K562 (cell line): Measurements from ENCODE around the gene MAP3K19. TPM values are rescaled to one million over a fixed set of nuclear protein-coding genes. Genes with fewer than 3 reads are reported as not detected.

Experiments
- polyA plus RNA-seq, 8 experiments: library from polyadenylated mRNA; depleted of rRNA in 4 of 8; stranded (reverse) in 5 of 8; unstranded in 3 of 8; fragments of >200 nt; fragmentation: Nextera tagmentation in 2 of 8; fragmentation: Illumina TruSeq in 1 of 8; extraction: Ambion mirVana in 2 of 8; extraction: Trizol in 1 of 8; gene quantifications; 2 replicates each; pipeline versions ENCODE4 v1.2.1 to v1.2.3, GENCODE V29; 2011 to 2014; ENCODE audit warnings: inconsistent platforms in 1 of 8, missing spikeins in 1 of 8
- total RNA-seq, 7 experiments: library from RNA; depleted of rRNA in 6 of 7; stranded (reverse); fragments of >200 nt in 6 of 7; fragmentation: Illumina TruSeq in 2 of 7; extraction: Trizol in 2 of 7; gene quantifications; 2 replicates each; pipeline versions ENCODE4 v1.2.1 to v1.2.3, GENCODE V29; 2011 to 2021; ENCODE audit warnings: low replicate concordance in 1 of 7
- TF ChIP-seq, protein P1 (sequence below): fragments of 200-600 bp; sonication (generic); IDR thresholded peaks from one replicate; pipeline ENCODE4 v1.6.1; 2012; ENCODE audit warnings: mild to moderate bottlenecking, low read depth, low read length, inconsistent platforms

MAP3K19 gene
- total and polyA plus RNA-seq, 9 of the 15 experiments (the other 6 are each of a cell fraction or from before 2014, with no cell fraction given), result 0.29 TPM; not detected in 8

- TF ChIP-seq, protein P1, sequence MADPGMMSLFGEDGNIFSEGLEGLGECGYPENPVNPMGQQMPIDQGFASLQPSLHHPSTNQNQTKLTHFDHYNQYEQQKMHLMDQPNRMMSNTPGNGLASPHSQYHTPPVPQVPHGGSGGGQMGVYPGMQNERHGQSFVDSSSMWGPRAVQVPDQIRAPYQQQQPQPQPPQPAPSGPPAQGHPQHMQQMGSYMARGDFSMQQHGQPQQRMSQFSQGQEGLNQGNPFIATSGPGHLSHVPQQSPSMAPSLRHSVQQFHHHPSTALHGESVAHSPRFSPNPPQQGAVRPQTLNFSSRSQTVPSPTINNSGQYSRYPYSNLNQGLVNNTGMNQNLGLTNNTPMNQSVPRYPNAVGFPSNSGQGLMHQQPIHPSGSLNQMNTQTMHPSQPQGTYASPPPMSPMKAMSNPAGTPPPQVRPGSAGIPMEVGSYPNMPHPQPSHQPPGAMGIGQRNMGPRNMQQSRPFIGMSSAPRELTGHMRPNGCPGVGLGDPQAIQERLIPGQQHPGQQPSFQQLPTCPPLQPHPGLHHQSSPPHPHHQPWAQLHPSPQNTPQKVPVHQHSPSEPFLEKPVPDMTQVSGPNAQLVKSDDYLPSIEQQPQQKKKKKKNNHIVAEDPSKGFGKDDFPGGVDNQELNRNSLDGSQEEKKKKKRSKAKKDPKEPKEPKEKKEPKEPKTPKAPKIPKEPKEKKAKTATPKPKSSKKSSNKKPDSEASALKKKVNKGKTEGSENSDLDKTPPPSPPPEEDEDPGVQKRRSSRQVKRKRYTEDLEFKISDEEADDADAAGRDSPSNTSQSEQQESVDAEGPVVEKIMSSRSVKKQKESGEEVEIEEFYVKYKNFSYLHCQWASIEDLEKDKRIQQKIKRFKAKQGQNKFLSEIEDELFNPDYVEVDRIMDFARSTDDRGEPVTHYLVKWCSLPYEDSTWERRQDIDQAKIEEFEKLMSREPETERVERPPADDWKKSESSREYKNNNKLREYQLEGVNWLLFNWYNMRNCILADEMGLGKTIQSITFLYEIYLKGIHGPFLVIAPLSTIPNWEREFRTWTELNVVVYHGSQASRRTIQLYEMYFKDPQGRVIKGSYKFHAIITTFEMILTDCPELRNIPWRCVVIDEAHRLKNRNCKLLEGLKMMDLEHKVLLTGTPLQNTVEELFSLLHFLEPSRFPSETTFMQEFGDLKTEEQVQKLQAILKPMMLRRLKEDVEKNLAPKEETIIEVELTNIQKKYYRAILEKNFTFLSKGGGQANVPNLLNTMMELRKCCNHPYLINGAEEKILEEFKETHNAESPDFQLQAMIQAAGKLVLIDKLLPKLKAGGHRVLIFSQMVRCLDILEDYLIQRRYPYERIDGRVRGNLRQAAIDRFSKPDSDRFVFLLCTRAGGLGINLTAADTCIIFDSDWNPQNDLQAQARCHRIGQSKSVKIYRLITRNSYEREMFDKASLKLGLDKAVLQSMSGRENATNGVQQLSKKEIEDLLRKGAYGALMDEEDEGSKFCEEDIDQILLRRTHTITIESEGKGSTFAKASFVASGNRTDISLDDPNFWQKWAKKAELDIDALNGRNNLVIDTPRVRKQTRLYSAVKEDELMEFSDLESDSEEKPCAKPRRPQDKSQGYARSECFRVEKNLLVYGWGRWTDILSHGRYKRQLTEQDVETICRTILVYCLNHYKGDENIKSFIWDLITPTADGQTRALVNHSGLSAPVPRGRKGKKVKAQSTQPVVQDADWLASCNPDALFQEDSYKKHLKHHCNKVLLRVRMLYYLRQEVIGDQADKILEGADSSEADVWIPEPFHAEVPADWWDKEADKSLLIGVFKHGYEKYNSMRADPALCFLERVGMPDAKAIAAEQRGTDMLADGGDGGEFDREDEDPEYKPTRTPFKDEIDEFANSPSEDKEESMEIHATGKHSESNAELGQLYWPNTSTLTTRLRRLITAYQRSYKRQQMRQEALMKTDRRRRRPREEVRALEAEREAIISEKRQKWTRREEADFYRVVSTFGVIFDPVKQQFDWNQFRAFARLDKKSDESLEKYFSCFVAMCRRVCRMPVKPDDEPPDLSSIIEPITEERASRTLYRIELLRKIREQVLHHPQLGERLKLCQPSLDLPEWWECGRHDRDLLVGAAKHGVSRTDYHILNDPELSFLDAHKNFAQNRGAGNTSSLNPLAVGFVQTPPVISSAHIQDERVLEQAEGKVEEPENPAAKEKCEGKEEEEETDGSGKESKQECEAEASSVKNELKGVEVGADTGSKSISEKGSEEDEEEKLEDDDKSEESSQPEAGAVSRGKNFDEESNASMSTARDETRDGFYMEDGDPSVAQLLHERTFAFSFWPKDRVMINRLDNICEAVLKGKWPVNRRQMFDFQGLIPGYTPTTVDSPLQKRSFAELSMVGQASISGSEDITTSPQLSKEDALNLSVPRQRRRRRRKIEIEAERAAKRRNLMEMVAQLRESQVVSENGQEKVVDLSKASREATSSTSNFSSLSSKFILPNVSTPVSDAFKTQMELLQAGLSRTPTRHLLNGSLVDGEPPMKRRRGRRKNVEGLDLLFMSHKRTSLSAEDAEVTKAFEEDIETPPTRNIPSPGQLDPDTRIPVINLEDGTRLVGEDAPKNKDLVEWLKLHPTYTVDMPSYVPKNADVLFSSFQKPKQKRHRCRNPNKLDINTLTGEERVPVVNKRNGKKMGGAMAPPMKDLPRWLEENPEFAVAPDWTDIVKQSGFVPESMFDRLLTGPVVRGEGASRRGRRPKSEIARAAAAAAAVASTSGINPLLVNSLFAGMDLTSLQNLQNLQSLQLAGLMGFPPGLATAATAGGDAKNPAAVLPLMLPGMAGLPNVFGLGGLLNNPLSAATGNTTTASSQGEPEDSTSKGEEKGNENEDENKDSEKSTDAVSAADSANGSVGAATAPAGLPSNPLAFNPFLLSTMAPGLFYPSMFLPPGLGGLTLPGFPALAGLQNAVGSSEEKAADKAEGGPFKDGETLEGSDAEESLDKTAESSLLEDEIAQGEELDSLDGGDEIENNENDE, result no peak
- TF ChIP-seq, all 486 proteins: peak for 140
Measured at GRCh38 chr2:135052042-135052876, 5.0 kb upstream of the MAP3K19 start, which contains the start of gene RAB3GAP1 (continued).
